ENCODE results near the gene MRM1.

Gene MRM1, protein sequence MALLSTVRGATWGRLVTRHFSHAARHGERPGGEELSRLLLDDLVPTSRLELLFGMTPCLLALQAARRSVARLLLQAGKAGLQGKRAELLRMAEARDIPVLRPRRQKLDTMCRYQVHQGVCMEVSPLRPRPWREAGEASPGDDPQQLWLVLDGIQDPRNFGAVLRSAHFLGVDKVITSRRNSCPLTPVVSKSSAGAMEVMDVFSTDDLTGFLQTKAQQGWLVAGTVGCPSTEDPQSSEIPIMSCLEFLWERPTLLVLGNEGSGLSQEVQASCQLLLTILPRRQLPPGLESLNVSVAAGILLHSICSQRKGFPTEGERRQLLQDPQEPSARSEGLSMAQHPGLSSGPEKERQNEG

DNA sequence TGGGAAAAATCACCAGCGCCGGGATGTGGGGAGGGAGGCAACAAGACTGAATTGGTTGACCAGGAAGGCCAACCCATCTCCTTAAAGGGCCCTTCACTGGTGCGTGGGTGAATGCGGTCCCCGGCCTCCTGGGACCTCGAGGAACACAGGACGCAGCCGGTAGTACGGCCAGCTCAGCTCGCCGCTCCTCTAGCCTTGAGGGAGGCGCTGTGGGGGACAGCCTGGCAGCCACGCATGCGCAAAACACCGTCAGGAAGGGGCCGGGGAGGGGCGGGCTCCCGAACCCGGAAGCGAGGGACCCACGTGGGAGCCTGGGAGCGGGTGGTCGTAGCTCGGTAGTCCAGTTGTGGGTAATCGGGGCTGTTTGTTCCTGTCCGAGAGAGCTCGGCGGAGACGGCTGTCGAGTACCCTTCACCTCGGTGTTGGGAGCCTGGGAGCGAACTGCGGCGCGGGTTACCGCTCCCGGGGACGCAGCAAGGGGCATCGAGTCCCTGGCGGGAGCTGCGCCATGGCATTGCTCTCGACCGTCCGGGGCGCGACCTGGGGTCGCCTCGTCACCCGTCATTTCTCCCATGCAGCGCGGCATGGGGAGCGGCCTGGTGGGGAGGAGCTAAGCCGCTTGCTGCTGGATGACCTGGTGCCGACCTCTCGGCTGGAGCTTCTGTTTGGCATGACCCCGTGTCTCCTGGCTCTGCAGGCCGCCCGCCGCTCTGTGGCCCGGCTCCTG lies at the start of gene MRM1:
MRM1 (plus strand) TSS at position 281 of the 727 bp plus-strand sequence; CDS start at position 509, 228 bp downstream.
- peak; percentile 92 for DNase-seq

DNA sequence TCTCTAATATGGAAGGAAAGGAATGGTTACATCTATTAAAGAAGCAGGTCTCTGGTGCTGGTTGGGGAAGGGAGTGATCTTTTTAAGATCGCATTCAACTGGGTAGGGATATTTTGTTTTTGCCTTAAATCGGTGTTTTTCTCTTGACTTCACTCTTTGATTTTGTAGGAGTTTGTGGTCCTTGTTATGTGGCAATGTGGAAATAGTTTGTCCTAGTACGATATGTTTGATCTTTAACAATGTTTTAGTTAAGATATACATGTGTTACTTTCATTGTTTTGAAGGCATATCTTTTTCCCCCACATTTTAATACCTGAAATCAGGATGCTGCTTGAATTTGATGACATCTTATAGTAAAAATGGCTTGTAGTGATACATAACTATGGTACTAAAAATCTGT lies 47.9 kb upstream of the MRM1 start:
- no peak for DNase-seq

- DNase-seq: no peak
Measured at GRCh38 chr17:36566081-36566480, 35.3 kb upstream of the MRM1 start.

DNA sequence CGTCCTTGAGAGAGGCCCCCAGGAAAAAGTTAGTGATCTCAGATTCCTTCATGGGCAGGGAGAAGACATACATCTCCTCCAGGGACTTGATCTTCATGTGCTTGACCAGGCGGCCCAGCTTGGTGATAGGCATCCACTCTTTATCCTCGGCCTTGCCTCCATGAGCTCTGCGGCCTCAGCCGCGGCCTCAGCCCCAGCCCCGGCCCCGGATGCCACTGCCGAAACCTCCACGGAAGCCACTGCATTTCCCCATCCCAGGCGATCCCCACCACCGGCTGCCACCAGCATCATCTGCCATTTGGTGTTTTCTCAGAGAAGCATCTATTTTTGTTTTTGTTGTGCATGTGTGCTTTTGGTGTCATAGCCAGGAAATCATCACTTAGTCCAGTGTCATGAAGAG lies 26.4 kb upstream of the MRM1 start:
- DNase-seq: no peak

GRCh38 chr17:36576793-36577192 lies 24.6 kb upstream of the MRM1 start:
- no peak for DNase-seq

DNA sequence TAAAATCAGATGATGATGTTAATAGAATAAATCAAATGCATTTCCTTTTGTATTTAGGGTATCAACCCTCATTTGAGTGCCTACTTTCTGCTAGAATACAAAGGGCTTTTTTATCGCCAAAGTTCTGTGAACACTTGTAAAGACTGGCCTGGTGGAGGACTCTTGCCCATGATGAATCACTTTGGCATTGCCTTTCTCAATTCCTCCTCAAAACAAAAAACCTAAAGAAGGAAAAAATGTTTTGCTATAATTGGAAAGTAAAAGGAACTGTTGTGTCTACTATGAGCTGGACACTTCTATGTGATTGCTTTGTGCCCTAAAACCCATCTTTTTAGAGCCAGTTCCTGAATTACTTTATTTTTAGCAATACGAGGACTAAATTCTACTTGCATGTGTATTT lies 22.7 kb upstream of the MRM1 start:
- DNase-seq: no peak

DNA sequence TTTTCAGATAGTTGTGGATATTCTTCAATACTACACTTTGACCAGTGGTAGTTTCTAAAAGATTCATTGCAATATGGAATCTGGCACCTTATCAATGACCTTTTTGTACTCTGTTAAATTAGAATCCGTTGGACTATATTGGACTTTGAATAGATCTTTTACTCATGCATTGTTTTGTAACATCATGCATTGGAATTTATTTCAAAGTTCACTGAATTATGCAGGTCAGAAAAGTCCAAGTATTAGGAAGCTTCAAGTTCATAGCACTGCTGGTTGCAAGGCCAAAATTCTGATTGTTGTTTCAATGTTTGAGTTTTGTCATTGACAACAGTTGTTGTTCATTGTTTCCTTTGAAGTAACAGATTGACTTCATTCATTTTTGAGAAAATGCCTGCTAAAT lies 17.6 kb upstream of the MRM1 start:
- no peak for DNase-seq

DNA sequence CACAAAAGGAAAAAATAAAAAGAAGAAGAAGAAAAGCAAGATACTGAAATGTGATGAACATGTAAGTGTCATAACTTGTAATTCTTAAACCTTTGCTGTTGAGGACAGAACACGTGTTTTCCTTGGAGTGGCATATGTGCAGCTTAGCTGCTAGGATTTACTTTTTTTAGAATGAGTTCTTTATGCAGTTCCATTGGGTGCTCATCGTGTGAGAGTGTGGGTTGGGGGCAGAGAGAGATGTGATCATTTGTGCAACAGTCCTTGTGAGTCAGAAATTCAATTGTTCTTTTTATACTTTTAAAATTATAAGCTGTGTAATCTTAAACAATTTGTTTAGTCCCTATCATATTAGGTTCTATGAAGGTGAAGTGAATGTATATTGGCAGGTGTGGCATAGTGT lies 15.2 kb upstream of the MRM1 start:
- DNase-seq: no peak

GRCh38 chr17:36590082-36590481 lies 11.3 kb upstream of the MRM1 start:
- DNase-seq: no peak

GRCh38 chr17:36591434-36592315 lies 9.7 kb upstream of the MRM1 start, which contains the start of gene DHRS11:
DHRS11 (plus strand) TSS chr17:36591879; CDS start chr17:36592010, 131 bp downstream.
- peak; percentile 40 for DNase-seq

DNA sequence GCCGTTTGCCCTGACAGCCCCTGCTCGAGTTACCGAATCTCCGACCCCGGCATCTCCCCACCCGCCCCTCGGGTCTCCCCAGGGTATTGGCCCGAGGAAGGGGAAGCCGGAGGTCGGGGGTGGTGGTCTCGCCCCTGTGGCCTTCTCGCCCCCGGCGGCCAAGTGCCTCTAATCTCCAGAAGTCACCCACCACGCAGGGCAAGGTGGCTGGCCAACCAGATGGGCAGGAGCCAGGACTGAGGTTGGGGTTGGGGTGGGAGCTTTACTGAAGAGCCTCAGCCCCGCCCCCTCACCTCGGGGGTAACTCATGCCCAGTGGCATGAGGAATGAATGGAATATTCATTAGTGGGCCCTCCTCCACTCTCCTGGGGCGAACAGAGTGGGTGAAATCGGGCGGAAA lies 9.1 kb upstream of the MRM1 start:
- no peak for DNase-seq

- no peak for DNase-seq
Measured at GRCh38 chr17:36592716-36593321, 8.6 kb upstream of the MRM1 start.

DNA sequence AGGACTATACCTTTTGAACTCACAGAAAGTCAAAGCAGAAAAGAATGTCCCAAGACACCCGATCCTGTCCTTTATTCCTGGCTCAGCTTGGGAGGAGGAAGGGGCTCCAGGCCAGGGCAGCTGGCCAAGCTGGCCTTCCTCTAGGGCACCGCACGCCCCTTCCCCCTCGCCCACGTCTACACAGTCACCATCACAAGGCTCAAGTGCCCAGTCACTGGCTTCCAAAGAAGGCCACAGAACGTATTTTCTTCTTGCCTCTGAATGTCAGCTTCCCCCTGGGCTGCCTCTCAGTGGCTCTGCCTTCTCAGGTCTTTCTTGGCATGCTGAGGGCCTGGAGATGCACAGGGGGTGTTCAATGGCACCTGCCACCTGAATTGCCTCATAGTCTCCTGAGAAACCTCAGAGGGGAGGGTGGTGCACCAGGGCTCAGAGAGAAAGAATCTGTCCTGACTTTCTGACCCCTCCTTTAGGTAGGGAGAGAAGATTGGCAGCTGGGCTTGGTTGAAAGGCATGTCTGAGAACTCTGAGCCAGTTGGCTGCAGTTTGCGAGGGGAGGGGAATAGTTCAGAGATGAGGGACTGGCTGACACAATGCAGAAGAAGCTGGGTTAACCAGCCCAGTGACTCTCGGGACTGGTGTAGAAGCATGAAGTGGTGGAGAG lies 7.6 kb upstream of the MRM1 start:
- DNase-seq: no peak

DNA sequence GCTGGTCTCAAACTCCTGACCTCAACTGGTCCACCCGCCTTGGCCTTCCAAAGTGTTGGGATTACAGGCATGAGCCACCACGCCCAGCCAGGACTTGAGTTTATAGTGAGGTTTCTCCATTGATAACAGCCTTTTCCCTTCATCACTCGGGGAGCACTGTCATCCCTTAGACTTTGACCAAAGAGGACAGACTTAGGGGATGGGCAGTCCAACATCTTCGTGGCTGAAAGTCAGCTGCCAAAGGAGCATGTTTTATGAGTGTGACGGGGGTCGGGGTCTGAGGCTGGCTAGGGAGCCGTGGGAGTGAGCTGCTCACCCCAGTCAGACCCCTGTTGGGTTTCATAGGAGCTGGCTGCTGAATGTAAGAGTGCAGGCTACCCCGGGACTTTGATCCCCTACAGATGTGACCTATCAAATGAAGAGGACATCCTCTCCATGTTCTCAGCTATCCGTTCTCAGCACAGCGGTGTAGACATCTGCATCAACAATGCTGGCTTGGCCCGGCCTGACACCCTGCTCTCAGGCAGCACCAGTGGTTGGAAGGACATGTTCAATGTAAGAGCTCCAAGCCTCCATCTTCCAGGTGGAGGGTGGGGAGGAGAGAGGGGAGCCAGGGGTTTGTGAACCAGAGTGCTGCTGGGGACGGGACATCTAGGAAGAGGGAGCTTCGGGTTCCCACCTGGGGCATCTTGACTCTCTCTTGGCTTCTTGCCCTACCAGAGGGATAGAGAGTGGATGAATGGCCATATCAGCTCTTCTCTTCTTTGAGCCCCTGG lies 6.6 kb upstream of the MRM1 start:
- DNase-seq: no peak

DNA sequence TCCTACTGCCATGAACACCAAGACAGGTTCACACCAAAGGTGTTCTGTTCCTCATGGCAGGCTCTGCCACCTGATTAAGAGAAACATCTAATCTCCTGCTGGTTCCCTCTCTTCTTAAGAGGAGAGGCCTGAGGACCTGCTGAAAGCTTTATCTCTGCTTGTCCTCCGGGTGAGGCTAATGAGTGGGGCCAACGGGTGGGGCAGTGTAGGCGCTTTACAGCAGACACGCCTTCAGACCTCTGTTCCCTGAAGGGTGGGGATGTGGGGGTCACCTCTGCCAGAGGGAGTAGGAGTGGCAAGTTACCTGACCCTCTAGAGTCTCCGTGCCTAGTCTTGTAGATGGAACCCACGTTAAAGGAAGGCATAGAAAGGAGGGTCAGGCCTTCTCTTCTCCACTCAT lies 4.2 kb upstream of the MRM1 start:
- no peak for DNase-seq

GRCh38 chr17:36597866-36598777 lies 3.3 kb upstream of the MRM1 start:
- no peak for DNase-seq

DNA sequence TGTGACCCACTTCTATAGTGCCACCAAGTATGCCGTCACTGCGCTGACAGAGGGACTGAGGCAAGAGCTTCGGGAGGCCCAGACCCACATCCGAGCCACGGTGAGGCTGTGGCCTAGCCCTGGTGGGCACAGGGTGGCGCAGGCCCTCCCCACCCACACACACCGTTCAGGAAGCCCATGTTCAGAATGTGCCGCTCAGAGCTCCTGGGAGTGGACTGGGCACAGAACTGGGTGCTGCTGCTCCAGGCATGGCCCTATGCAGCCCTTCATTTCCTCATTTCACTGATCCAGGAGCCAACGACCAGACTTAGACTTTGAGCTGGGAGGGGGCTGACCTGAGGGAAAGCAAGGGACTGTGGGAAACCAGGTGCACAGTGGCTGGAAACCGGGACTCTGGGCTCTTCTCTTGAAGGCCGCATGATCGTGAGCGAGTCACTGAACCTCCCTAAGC lies 2.4 kb upstream of the MRM1 start:
- DNase-seq: no peak

DNA sequence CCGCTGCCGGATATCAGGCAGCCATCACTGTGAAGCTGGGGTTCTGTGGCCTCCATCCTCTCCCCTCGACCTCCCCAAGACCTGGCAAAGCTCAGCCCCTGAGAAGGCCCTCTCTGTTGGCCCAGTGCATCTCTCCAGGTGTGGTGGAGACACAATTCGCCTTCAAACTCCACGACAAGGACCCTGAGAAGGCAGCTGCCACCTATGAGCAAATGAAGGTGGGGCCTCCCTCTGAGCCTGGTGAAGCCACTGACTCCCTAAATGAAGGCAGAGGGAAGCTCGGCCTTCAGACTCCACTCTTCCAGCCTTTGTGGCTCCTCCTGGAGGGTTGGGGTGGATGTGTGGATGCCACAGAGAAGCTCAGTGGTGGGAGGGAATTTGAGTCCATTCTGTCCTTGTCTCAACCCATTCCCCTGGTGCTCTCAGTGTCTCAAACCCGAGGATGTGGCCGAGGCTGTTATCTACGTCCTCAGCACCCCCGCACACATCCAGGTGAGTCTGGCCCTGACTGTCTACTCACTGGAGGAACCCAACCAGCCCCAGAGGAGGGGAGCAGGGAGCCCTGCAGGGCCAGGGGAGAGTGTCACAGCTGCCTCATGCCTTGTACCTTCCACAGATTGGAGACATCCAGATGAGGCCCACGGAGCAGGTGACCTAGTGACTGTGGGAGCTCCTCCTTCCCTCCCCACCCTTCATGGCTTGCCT lies 1.7 kb upstream of the MRM1 start:
- DNase-seq: no peak

DNA sequence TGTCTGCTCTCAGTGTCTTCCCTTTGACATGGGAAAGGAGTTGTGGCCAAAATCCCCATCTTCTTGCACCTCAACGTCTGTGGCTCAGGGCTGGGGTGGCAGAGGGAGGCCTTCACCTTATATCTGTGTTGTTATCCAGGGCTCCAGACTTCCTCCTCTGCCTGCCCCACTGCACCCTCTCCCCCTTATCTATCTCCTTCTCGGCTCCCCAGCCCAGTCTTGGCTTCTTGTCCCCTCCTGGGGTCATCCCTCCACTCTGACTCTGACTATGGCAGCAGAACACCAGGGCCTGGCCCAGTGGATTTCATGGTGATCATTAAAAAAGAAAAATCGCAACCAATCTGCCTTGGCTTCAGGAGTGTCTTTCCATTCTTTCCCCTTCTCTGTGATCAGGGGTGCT lies 918 bp upstream of the MRM1 start:
- DNase-seq: no peak

GRCh38 chr17:36600936-36601302 lies 464 bp upstream of the MRM1 start:
- DNase-seq: no peak

All from COR-L47 (cell line).